Esophagus muscularis mucosa (tissue), 3 donors: ENCODE results near the gene FADS1.

Experiments used
- CTCF ChIP-seq, 3 experiments: fragments of 200-600 bp in 2 of 3; fragments of 450-650 bp in 1 of 3; sonication (generic) in 2 of 3; IDR thresholded peaks; one replicate each; pipeline ENCODE4 v1.5.1; 2017 to 2019; ENCODE audit warnings: antibody characterized with exemption in 3 of 3, mild to moderate bottlenecking in 2 of 3, moderate library complexity in 1 of 3
- EP300 ChIP-seq: sonication (generic); formaldehyde crosslinking; IDR thresholded peaks from one replicate; pipeline ENCODE4 v1.6.1; 2017; ENCODE audit warnings: antibody characterized with exemption

GRCh38 chr11:61756147-61756451 lies 60.7 kb downstream of the FADS1 start:
- TF ChIP-seq EP300 (no peak), CTCF (IDR thresholded peaks at IDR 0.05) (no peak)
